WTC11 (cell line): ENCODE results near the gene C5AR1. TPM values are rescaled to one million over a fixed set of nuclear protein-coding genes. Genes with fewer than 3 reads are reported as not detected.
A peak's percentile ranks its signal among the peaks of the same experiment; 100 is the strongest.

Source experiments
- ATAC-seq: fragments of 200-7000 bp; cut with Tn5 transposase; 2 replicates; pipeline ENCODE4 v1.10.0; 2021; ENCODE audit warnings: mild to moderate bottlenecking, moderate library complexity
- CTCF ChIA-PET: fragments of 300-600 bp; sonication (Branson Sonifier 250); formaldehyde crosslinking; loops from one replicate; lab custom pipeline; 2021; ENCODE audit warnings: antibody characterized with exemption; lab: Charles Lee
- POLR2A ChIA-PET: fragments of 350-600 bp; sonication (Branson Sonifier 250); formaldehyde crosslinking; loops from one replicate; lab custom pipeline; 2021; ENCODE audit warnings: antibody characterized with exemption; lab: Charles Lee
- DNase-seq: peaks from one replicate; pipeline ENCODE4 v3.0.0; 2021; ENCODE audit warnings: low spot score
- H3K27ac Mint-ChIP-seq: 2 replicates; pipeline ENCODE4 v1.8.0; 2021; ENCODE audit warnings: mixed read lengths
- H3K27me3 Mint-ChIP-seq: 2 replicates; pipeline ENCODE4 v1.8.0; 2021; ENCODE audit warnings: low read depth, mild to moderate bottlenecking, moderate library complexity, mixed read lengths
- H3K36me3 Mint-ChIP-seq: 2 replicates; pipeline ENCODE4 v1.8.0; 2021; ENCODE audit warnings: mixed read lengths
- H3K4me1 Mint-ChIP-seq: 2 replicates; pipeline ENCODE4 v1.8.0; 2022; ENCODE audit warnings: mixed read lengths
- H3K4me3 Mint-ChIP-seq: 2 replicates; pipeline ENCODE4 v1.8.0; 2021; ENCODE audit warnings: mild to moderate bottlenecking, moderate library complexity, mixed read lengths
- H3K9me3 Mint-ChIP-seq: 2 replicates; pipeline ENCODE4 v1.8.0; 2021; ENCODE audit warnings: mixed read lengths
- ATF6 ChIP-seq: sonication (generic); formaldehyde crosslinking; IDR thresholded peaks from 2 replicates; pipeline ENCODE4 v1.8.1; 2023; ENCODE audit warnings: mild to moderate bottlenecking, missing genetic modification reagents
- CTCF ChIP-seq: fragments of 200-600 bp; IDR thresholded peaks from 2 replicates; pipeline ENCODE4 v1.8.0; 2022; ENCODE audit warnings: antibody characterized with exemption
- E2F1 ChIP-seq: sonication (generic); formaldehyde crosslinking; IDR thresholded peaks from 2 replicates; pipeline ENCODE4 v1.8.0; 2022; ENCODE audit warnings: mild to moderate bottlenecking, missing genetic modification reagents
- ELF4 ChIP-seq: sonication (generic); formaldehyde crosslinking; IDR thresholded peaks from 2 replicates; pipeline ENCODE4 v1.8.1; 2022; ENCODE audit warnings: low read depth, mild to moderate bottlenecking, moderate library complexity, missing genetic modification reagents
- FOXJ3 ChIP-seq: sonication (generic); formaldehyde crosslinking; IDR thresholded peaks from 2 replicates; pipeline ENCODE4 v1.9.0; 2021; ENCODE audit warnings: missing genetic modification reagents, mild to moderate bottlenecking, borderline replicate concordance
- GRHL2 ChIP-seq: fragments of 250-450 bp; sonication (Bioruptor Pico); IDR thresholded peaks from 2 replicates; pipeline ENCODE4 v1.8.0; 2022; ENCODE audit warnings: mild to moderate bottlenecking, moderate library complexity; ENCODE audit not compliant: insufficient replicate concordance, severe bottlenecking
- KAT7 ChIP-seq: sonication (generic); formaldehyde crosslinking; IDR thresholded peaks from 2 replicates; pipeline ENCODE4 v1.8.1; 2023; ENCODE audit warnings: missing genetic modification reagents, mild to moderate bottlenecking, borderline replicate concordance
- MXD4 ChIP-seq: fragments of 250-450 bp; sonication (Bioruptor Pico); IDR thresholded peaks from 2 replicates; pipeline ENCODE4 v1.8.0; 2021; ENCODE audit warnings: mild to moderate bottlenecking, moderate library complexity, borderline replicate concordance
- NFE2L1 ChIP-seq: sonication (generic); formaldehyde crosslinking; IDR thresholded peaks from 2 replicates; pipeline ENCODE4 v1.8.1; 2023; ENCODE audit warnings: missing genetic modification reagents
- PREB ChIP-seq: sonication (generic); formaldehyde crosslinking; IDR thresholded peaks from 2 replicates; pipeline ENCODE4 v1.8.1; 2022; ENCODE audit warnings: mild to moderate bottlenecking, missing genetic modification reagents, moderate library complexity, borderline replicate concordance
- PRRX2 ChIP-seq: fragments of 250-450 bp; sonication (Bioruptor Pico); IDR thresholded peaks from 2 replicates; pipeline ENCODE4 v1.8.0; 2021; ENCODE audit warnings: mild to moderate bottlenecking
- SP1 ChIP-seq: sonication (generic); formaldehyde crosslinking; conservative IDR thresholded peaks from 2 replicates; pipeline ENCODE4 v1.8.1; 2022; ENCODE audit warnings: missing genetic modification reagents
- STAT6 ChIP-seq: sonication (generic); formaldehyde crosslinking; conservative IDR thresholded peaks from 2 replicates; pipeline ENCODE4 v1.8.1; 2023; ENCODE audit warnings: mild to moderate bottlenecking, low read depth, missing genetic modification reagents, moderate library complexity
- TCF7 ChIP-seq: sonication (generic); formaldehyde crosslinking; IDR thresholded peaks from 2 replicates; pipeline ENCODE4 v1.8.0; 2022; ENCODE audit warnings: mild to moderate bottlenecking, low read depth, missing genetic modification reagents, moderate library complexity
- ZMAT4 ChIP-seq: fragments of 250-450 bp; sonication (Bioruptor Pico); IDR thresholded peaks from 2 replicates; pipeline ENCODE4 v1.9.0; 2021; ENCODE audit warnings: mild to moderate bottlenecking
- ZNF121 ChIP-seq: sonication (generic); formaldehyde crosslinking; IDR thresholded peaks from 2 replicates; pipeline ENCODE4 v1.8.0; 2023; ENCODE audit warnings: missing genetic modification reagents
- ZNF232 ChIP-seq: sonication (generic); formaldehyde crosslinking; IDR thresholded peaks from 2 replicates; pipeline ENCODE4 v1.8.0; 2022; ENCODE audit warnings: mild to moderate bottlenecking, missing genetic modification reagents
- ZNF281 ChIP-seq: sonication (generic); formaldehyde crosslinking; IDR thresholded peaks from 2 replicates; pipeline ENCODE4 v1.8.0; 2023; ENCODE audit warnings: mild to moderate bottlenecking, missing genetic modification reagents
- ZNF396 ChIP-seq: fragments of 250-450 bp; sonication (Bioruptor Pico); IDR thresholded peaks from 2 replicates; pipeline ENCODE4 v1.8.0; 2021; ENCODE audit warnings: mild to moderate bottlenecking, moderate library complexity, borderline replicate concordance
- ZNF512 ChIP-seq: sonication (generic); formaldehyde crosslinking; IDR thresholded peaks from 2 replicates; pipeline ENCODE4 v1.8.1; 2022; ENCODE audit warnings: missing genetic modification reagents, borderline replicate concordance
- total RNA-seq: library from RNA; stranded (reverse); gene quantifications from 3 replicates; pipeline ENCODE4 v1.2.3, GENCODE V29; 2021

C5AR1 gene
- total RNA-seq, 1 experiment from 2014 or later = 0.28 TPM

GRCh38 chr19:47271949-47272348 is 37.7 kb upstream of the C5AR1 start (continued):
- TF ChIP-seq ZNF281 (CRISPR knock-in tag) = no peak
- TF ChIP-seq NFE2L1 (CRISPR knock-in tag) = no peak
- no peak for TF ChIP-seq ELF4
- no peak for TF ChIP-seq ZMAT4 (CRISPR knock-in tag)
- no peak for TF ChIP-seq GRHL2 (CRISPR knock-in tag)

GRCh38 chr19:47272448-47273312 is 37.0 kb upstream of the C5AR1 start:
- Mint-ChIP-seq H3K4me1 (peaks cover 16% of the 10 kb centered on the region), H3K27ac (peak overlapping the region; percentile 94), H3K9me3 (no peaks in the 10 kb centered on the region), H3K27me3 (peaks cover 18% of the 10 kb centered on the region), H3K4me3 (peak overlapping the region; percentile 91), H3K36me3 (peaks cover 19% of the 10 kb centered on the region)
- ATAC-seq = peak; percentile 0; the same call in 1 of the 2 replicates
- DNase-seq = no peak
- CTCF ChIA-PET = interaction anchor here (0.6 to 1.9 kb wide), 5 partner anchors 10 to 76 kb away, joined by 3 to 7 read pairs (median 5); partner anchors contain the start of gene DHX34
- POLR2A ChIA-PET = interaction anchor here (0.6 to 1.5 kb wide), 6 partner anchors 16 to 426 kb away, joined by 3 to 11 read pairs (median 3); partner anchors contain the start of genes CCDC9 and DHX34
- no peak for TF ChIP-seq ATF6
- no peak for TF ChIP-seq TCF7 (CRISPR knock-in tag)
- TF ChIP-seq PRRX2 = peak; percentile 75; the same call in 1 of the 2 replicates
- TF ChIP-seq PREB (CRISPR knock-in tag) = no peak
- peak; percentile 77; the same call in 1 of the 2 replicates for TF ChIP-seq ZNF121 (CRISPR knock-in tag)
- TF ChIP-seq SP1 (CRISPR knock-in tag) = no peak
- TF ChIP-seq STAT6 = no peak
- TF ChIP-seq FOXJ3 (CRISPR knock-in tag) = no peak
- no peak for TF ChIP-seq ZNF232 (CRISPR knock-in tag)
- no peak for TF ChIP-seq ZNF396 (CRISPR knock-in tag)
- TF ChIP-seq MXD4 (CRISPR knock-in tag) = no peak
- no peak for TF ChIP-seq KAT7 (CRISPR knock-in tag)
- no peak for TF ChIP-seq CTCF
- TF ChIP-seq E2F1 (CRISPR knock-in tag) = no peak
- no peak for TF ChIP-seq ZNF512
